ENCODE results near the gene INSYN1.
"Not testable (repeated sequence)": the region's sequence is repeated elsewhere in the genome, so short reads cannot be mapped to it uniquely, and the experiment has no call there.

The INSYN1 gene, protein sequence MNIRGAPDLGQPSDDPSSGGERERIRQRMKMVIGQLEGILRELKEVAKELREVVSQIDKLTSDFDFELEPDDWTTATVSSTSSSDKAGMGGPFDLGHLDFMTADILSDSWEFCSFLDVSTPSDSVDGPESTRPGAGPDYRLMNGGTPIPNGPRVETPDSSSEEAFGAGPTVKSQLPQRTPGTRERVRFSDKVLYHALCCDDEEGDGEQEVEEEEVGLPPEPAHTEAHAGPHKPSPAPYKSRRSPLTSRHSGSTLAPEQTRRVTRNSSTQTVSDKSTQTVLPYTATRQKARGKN

DNA sequence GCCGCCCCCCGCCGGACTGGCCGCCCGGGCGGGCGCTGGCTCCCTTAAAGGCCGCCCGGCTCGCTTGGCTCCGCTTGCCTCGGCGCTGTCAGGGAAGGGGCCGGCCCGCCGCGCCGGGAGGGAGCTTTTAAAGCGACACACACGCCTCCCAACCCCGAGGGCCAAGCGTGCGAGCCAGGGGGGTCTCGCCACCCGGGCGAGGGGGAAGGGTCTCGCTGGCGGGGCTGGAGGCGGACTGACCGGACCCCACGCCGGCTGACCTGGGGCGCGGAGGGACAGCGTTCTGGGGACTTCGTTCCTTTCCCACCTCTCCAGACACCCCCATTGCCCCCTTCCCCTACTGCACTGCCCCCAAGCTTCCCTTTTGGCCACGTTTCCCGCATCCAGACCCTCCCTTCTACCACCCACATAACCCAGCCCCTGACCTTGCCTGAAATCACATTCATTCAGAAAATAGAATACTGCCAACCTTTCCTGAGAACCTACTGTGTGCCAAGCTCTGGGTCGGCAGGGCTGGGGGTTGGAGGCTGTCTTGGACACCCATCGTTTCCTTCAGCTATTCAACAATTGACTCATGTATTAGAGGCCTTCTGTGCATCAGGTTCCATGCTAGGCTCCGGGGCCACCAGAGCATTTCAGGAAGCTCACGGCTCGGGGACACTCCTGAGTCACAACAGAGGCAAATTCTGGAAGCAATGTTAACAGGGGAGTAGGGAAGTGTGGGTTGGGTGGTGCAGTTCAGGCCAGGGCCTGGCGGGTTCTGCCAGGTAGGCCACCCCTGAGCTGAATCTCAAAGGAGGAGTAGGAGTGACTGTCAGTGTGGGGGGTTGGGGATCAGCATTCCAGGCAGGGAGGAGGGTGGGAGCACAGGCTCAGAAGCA is at the start of gene INSYN1:
Gene INSYN1, minus strand, starts transcription at position 102 of the 881 bp plus-strand sequence. CDS start 2,221 bp downstream, outside the sequence.
- no peak for DNase-seq (ENCODE audit: low spot score)

DNA sequence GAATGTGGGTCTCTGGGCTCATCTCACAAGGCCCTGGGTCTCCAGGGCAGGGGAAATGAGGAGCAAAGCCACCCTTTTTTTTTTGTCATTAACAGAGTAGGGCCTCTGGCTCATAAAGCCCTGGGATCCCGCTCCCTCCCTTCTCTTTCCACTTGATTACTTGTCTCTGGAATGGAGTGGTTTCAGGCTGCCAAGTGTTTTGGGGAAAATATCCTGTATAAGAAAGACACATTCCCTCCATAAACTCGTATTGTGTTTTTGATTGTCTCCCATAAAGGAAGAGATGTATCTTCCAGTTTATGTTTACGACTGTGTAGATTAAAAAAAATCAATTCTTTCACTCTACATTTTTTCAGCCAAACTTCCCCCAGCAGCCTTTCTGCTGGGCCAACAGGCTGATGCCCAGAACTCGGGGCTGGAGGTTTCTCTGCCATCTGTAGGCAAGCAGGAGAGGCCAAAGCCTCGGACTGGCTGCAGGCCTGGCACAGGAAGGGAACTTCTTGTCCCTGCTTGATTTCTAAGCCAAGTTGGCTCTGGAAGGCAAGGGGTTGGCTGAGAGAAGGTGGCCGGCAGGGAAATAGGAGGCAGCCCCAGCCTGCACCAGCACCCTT is 49.4 kb upstream of the INSYN1 start:
- no peak for DNase-seq (ENCODE audit: low spot score)

DNA sequence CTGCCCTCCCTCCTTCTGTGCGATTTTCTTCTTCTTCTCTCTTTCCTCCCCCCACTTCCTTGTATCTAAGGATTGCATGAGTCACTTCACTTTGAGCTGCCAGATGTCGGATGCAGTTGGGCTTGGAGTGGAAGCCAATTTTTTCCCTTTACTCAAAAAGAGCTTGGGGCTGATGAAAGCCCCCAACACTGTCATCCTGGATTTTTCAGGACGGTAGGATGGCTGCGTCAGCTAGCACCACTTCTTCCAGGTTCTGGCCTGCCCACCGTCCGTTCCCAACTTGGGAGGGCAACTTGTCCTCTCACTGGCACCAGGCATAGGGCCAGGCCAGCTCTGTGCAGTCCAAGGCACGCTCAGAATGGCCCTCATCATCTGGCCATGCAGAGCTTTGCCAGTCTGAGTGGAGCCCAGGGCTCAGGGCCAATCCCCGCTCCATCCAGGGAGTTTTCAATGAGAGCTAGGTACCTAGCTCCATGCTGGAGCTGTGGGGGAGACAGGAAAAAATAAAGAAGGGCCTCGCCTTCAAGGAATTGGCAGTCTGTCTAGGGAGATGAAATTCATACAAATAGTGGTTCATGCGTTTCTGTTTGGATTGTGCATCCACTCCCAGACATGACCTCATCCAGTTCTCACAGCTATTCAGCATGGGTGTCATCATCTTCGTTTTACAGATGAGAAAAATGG is 47.7 kb upstream of the INSYN1 start:
- no peak for DNase-seq (ENCODE audit: low spot score)

DNA sequence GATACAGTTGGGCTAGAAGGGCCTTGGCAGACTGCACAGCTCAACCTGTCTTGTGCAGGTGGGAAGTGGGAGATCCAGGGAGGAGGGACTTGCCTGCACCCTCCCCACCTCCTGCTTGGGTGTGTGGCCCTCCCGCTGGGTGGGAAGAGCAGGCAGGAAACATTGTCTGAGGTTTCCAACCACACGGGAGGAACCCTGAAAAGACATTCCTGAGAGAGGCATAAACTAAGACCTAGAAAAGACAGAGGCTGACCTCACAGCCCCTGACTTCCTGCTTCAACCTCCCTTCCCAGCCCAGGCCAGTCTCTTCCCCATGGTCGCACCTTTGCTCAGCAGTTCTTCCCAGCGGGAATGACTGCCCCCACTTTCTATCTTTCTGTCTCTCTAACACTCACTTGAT is 46.3 kb upstream of the INSYN1 start:
- DNase-seq (ENCODE audit: low spot score) = no peak

DNA sequence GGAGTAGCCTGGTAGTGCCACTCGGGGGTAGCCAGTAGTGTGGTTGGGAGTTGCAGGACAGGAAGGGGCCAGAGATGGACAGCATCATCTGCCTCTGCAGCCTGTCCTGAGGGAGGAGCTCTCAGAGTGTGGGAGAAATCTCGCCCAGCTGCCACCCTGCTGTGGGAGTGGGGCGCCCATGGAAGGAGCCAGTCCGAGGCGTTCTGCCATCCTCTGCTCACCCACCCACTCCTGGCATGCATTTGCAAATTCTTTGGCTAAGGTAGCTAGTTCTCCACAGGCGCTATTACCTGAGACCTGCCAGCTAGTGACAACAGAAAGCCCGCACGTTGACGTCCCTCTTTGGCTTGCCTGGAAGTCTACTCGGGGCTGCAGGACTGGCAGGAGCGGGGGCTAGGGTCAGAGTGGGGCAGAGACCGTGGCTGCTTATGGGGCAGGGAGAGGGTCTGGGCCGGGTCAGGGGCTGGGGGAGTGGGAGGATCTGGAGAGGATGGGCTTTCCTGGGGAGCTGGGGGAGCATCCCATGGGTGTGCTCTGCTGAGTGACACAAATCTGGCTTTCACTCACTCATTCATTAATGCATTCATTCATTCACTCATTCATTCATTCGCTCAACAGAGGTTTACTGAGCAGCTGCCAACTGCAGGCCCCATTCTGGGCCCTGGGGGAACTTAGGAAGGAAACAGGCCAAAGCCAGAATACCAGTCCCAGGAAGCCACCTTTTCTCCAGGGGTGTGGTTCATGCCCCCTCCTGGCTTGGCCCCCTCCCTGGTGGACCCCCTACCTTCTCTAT is 44.4 kb upstream of the INSYN1 start:
- no peak for DNase-seq (ENCODE audit: low spot score)

DNA sequence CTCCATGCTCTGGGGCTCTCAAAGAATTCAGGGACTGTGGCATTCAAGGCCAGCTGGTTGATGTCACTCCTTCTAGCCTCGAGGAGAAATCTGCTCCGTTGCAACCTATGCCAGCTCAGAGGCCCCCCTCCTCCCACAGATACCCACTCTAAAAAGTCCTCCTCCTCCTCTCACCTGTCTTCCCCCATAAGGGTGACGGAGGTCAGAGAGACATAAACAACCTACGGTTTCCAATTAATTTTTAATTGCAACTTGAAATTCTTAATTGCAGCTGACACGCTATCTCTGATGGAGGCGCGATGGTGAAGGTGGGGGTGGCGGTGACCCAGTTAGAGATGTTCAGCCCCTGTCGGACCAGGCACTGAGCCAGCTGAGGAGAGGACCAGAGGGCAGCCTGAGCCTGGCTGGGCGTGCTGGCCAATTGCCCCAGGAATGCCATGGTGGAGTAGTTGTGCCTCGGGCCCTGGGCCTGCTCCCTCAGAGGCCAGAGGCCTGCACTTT is 43.2 kb upstream of the INSYN1 start:
- no peak for DNase-seq (ENCODE audit: low spot score)

DNA sequence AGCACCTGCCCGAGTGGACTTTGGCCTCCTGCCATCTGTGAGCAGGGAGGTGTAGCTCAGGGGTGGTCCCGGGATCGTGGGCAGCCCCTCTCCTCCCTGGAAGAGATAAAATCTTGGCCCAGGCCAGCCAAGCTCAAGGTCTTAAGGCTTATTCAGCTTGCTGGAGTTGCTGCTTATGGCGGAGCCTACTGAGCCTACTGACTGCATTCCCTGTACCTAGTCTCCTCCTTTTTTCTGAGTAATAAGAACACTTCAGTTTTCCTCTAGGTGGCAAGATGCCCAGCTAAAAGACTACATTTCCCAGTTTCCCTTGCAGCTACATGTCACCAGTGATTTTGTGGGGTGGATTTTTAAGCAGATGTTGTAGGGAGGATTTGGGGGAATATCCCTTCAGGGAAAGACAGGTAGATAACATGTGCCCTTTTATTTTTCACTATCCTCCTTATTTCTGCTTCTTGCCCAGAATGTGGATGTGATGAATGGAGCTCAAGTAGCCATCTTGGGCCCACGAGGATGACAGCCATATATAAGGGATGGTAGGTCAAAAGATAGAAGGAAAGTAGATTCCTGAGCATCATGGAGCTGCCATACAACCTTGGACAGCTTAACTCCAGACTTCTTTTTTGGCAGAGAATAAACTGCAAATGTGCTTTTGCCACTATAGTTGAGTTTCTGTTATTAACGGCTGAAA is 41.4 kb upstream of the INSYN1 start:
- no peak for DNase-seq (ENCODE audit: low spot score)

DNA sequence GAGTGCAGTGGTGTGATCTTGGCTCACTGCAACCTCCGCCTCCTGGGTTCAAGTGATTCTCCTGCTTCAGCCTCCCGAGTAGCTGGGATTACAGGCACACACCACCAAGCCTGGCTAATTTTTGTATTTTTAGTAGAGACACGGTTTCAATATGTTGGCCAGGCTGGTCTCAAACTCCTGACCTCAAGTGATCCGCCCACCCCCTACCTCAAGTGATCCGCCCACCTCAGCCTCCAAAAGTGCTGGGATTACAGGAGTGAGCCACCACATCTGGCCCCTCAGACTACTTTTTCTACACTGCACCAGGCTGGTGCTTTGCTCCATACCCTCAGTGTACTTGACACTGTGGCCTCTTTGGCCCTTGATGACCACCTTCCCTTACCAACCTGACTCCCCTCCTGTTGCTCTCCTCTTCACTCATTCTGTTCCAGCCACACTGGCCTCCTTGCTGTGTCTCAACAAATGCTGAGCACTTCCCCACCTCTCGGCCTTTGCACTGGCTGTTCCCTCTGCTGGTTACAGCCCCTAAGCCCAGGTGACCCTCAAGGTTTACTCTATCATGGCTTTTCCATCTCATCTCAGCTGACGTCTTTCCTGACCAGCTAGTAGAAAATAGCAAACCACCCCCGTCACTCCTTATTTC is 39.9 kb upstream of the INSYN1 start:
- not testable (repeated sequence) for DNase-seq (ENCODE audit: low spot score)

DNA sequence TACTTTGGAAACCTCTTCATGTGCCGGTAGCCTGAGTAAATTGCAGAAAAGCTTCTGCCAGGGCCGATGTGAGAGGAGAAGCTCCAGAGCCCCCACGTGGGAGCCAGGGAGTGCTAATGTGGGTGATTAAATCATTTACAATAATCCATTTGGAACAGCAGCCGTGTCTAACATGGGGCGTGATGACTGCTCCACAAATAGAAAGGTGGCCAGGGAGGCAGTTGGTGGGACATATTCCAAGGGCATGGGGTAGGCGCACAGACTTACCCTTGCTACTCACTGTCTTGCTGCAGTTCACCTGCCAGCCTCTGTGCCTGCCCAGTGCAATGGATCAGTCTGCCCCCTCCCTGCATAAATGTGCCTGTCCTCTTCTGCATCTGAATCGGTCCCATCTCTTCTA is 39.3 kb upstream of the INSYN1 start:
- no peak for DNase-seq (ENCODE audit: low spot score)

DNA sequence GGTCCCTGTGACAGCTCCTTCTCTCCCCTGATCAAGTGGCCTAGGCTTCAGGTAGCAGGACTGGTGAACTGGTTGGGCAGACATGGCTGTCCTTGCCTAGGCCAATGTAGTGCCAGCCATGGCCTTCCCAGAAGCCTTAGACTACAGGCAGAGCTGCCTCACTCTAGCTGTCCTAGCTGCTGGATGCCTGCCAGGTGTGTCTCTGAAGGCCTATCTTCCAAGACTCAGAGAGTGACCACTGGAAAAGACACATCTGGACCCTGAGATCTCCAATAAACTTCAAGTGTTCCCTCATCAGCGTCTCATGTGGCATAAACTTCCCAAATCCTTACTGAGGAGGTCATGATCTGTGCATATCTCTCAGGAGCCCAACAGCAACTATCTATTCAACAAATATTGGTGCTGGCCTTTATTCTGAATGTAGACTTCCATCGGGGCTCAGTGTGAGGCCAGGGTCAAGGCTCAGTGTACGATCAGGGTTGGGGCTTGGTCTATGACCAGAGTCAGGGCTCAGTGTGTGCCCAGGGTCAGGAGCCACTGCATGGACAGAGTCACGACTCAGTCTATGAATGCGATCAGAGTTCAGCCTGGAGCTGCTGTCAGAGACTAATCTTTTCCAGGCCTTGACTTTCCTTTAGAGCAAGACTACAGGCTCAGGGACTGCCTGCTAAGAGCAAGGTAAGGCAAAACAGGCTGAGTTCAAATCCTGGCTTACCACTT is 36.5 kb upstream of the INSYN1 start:
- DNase-seq (ENCODE audit: low spot score) = no peak

DNA sequence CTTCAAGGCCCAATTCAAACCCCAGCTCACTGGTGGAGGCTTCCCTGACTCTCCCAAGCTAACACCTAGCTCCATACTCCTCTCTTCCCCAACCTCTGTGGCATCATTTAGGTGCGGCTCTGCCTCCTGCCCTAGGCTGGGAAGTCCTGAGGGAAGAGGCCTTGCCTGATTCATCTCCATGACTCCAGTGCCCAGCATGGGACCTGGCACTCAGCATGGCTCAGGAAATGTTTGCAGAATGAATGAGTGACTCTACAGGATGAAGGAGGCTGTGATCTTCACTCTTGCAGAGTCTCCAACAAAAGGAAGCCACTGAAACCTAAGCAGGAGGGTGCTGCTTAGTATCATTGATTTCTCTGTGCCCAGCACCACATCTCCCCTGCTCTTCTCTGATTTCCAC is 34.5 kb upstream of the INSYN1 start:
- DNase-seq (ENCODE audit: low spot score) = no peak

DNA sequence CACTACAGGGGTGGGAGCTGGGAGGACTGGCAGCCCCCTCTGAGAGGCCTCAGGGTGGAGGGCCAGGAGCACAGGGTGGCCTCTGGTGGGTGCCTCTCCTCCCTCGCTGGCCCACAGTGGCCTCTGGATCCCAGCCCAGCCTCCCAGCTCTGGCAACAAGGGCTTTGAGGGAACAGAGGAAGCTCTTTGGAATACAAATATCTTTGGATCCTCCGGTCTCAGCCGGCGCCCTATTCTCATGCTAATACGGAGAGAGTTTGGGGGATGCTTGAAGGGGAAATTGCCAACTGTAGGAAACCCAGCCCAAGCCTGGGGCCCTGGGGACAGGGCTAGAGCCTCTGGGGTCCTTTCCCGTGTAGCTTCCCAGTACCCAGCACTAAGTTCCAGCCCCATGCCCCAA is 33.4 kb upstream of the INSYN1 start:
- no peak for DNase-seq (ENCODE audit: low spot score)

DNA sequence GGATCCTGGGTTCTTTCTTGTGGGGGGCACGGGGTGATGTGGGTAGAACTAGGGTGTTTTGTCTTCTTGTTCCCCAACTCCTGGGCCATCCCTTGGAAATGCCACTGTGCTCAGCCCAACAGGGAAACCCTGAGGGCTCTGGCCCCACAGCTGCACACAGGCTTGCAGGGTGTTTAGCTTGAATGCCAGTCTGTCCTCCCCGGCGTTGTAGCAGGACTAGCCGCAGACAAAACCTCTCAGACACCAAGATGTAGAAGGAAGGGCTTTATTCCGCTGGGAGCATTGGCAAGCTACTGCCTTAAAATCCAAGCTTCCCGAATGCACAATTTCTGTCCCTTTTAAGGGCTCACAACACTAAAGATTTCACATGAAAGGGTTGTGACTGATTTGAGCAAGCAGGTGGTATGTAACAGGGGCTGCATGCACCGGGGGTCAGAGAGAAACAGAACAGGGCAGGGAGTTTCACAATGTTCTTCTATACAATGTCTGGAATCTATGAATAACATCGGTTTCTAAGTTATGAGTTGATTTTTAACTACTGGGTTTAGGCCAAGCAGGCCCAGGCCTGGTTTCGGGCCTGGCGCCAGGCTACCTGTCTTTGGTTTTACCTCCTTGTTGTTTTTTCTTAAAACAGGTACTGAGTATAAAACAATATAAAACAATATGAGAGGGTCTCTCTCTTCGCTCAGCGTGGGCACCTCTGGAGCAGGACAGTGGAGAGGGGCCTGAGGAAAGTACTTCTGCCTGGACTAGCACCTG is 32.3 kb upstream of the INSYN1 start:
- not testable (repeated sequence) for DNase-seq (ENCODE audit: low spot score)

DNA sequence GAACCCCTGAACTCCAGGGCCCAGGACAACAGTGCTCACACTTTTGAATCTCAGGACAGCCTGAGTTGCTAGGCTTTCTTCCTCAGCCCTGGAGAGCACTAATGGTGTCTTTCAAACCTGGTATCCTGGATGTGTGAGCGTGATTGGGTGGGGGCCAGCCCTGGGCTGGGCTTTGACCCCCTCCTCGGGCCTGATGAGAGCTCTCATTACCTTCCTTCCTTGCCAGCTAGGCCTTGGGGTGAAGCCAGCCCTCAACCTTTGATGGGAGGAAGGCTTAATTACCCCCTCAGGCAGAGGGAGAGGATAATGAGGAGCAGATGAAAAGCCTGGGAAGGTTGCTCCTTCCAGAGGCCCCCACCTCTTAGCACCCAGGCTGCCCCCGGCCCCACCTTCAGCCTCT is 31.1 kb upstream of the INSYN1 start:
- no peak for DNase-seq (ENCODE audit: low spot score)

DNA sequence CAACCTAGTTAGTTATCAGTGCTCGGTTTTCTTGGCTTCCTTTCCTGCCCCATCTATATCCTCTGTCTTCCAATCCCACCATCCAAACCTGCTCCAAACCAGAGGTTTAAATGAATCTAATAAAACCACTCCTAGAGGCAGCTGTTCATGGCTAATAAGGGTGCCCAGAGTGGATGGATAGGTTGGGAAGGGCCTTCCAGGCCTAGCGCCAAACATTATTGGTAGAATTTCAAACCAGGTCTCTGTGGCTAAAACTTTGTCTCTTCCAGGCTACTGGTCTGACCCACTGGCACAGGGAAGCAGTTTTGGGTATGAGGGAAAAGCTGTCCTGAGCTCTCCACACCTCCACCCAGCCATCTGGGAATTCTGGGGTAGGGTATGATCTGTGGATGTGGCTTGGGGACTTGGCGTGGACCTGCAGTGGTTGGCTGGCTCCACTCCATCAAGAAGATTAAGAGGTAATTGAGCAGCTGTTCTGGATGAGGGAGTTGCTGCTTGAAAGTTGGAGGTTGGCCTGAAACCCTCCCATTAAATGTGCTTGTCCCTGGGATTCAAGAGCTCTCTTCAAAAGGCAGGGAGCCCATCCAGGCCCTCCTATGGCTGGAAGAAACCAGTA is 29.3 kb upstream of the INSYN1 start:
- DNase-seq (ENCODE audit: low spot score) = no peak

DNA sequence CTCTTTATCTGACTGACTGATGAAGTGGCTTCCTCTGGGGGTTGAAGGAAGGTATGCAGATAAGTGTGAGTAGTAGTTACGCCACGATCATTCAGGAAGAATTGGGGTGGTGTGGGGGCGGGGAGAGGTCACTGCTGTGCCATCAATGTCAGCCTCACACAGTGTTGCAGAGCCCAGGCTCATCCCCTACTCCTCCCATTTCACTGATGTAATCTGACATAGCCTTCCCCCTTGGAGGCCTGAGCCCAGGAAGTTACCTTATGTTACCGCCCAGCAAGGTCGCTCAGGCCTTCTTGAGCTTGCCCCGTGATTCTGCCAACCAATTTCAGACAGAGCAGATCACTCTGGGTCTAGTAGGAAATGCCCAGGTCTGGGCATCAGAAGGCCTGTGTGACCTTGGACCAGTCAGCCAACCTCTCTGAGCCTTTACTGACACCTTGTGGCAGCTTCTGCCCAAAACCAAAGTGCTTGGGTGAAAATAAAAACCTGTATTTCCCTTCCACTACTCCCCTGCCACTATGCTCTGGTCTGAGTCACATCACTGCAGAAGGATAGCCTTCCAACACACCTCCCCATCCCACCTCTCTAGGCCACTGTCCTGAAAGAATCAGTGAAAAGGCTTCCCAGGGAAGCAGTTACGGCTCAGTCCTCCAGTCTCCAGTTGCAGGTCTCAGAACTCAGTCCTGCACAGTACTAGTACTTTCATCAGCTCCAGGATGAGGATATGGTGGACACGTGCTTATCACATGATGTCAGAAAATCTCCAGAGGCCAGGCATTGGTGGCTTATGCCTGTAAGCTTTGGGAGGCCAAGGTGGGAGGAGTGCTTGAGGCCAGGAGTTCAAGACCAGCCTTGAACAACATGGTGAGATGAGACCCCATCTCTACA is 28.1 kb upstream of the INSYN1 start:
- DNase-seq (ENCODE audit: low spot score) = no peak

DNA sequence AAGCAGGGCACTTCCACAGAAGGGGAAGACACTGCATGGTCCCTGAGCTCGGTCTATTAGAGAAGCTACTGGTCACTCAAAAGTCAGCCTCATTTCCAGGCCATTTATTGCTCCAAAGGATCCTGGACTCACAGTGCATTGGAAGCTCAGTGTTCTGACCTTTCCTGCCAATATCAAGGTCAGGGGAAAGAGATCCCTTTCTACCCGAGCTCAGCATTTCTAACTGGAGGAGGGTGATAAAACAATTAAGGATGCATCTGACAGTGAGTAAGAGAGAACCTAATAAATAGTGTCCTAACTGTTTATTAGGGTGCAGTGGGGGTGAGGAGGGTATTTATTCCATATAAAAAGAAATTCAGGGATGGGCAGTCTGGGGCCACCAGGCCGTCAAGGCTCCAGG is 26.8 kb upstream of the INSYN1 start:
- DNase-seq (ENCODE audit: low spot score) = no peak

All from LoVo (cell line).